CD4-positive, alpha-beta T cell treated with Interleukin-6 at 100 ng/mL for 8 hours (primary cell): ENCODE data around the gene TYW1.
"Not testable (repeated sequence)": the region's sequence is repeated elsewhere in the genome, so short reads cannot be mapped to it uniquely, and the experiment has no call there.

ENCODE experiments used
- DNase-seq: peaks from one replicate; pipeline ENCODE4 v3.0.0-alpha.2; 2020; ENCODE audit warnings: mixed read lengths, low spot score

Gene TYW1, protein sequence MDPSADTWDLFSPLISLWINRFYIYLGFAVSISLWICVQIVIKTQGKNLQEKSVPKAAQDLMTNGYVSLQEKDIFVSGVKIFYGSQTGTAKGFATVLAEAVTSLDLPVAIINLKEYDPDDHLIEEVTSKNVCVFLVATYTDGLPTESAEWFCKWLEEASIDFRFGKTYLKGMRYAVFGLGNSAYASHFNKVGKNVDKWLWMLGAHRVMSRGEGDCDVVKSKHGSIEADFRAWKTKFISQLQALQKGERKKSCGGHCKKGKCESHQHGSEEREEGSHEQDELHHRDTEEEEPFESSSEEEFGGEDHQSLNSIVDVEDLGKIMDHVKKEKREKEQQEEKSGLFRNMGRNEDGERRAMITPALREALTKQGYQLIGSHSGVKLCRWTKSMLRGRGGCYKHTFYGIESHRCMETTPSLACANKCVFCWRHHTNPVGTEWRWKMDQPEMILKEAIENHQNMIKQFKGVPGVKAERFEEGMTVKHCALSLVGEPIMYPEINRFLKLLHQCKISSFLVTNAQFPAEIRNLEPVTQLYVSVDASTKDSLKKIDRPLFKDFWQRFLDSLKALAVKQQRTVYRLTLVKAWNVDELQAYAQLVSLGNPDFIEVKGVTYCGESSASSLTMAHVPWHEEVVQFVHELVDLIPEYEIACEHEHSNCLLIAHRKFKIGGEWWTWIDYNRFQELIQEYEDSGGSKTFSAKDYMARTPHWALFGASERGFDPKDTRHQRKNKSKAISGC

GRCh38 chr7:66996444-66997191 is at the start of gene TYW1:
TYW1 (plus strand) TSS chr7:66996833; CDS start chr7:66996979, 146 bp downstream.
- DNase-seq = peak; percentile 98

GRCh38 chr7:66948480-66949109 is 48.0 kb upstream of the TYW1 start:
- no peak for DNase-seq

DNA sequence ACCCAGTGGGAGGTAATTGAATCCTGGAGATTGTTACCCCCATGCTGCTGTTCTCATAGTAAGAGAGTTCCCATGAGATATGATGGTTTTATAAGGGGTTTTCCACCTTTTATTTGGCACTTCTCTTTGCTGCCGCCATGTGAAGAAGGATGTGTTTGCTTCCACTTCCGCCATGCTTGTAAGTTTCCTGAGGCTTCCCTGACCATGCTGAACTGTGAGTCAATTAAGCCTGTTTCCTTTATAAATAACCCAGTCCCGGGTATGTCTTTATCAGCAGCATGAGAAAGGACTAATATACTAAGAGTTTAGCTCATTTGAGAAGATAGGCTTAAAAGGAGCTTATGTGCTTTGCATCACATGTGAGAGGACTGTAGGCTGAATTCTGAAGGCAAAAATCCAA is 46.3 kb upstream of the TYW1 start:
- DNase-seq = no peak

GRCh38 chr7:66950763-66951162 is 45.9 kb upstream of the TYW1 start:
- DNase-seq = no peak

DNA sequence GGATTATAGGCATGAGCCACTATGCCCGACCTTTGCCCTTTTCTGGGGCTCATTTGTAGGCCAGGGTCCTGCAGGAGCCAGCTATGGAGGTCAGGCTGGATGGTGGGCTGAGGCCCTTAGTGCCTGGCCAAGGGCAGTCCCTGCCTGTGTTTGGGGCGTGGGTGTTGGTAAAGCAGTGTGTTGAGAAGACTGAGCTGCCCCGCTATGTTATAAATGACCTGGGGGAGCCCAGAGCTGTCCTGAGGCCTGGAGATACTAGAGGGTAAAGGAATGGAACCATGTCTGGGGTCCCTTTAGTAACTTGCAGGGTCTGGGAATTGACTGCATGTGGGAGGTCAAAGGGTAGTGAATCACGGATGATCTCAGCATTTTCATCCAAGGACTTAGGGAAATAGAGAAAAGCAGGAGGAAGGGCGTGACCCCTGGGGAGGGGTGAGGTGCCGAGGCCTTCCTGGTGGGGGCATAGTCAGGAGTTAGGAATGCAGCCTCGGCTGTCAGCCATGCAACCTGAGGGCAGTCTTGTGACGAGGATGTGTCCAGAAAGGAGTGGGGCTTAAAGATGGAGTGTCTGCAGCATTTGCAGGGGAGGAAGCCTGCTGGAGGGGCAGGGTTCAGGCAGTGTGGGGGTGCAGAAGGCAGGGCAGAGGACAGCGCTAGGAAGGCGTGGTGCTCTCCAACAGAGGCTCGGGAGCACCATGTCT is 44.1 kb upstream of the TYW1 start:
- no peak for DNase-seq

DNA sequence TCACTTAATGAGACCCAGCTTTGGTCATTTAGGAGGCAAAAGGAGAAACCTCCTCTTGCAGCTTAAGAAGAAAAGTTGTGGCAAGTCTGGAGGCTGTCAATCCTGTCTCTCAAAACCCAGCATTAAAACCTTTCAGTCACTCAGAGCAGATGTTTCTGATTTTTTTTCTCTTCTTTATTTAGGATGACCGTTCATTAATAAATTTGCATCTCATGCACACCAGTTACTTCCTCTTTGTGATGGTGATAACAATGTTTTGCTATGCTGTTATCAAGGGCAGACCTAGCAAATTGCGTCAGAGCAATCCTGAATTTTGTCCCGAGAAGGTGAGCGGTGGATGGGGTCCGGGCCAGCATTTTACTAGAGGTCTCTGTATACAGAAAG is 43.6 kb upstream of the TYW1 start:
- no peak for DNase-seq

GRCh38 chr7:66957595-66958290 is 38.9 kb upstream of the TYW1 start:
- no peak for DNase-seq

GRCh38 chr7:66958538-66959350 is 37.9 kb upstream of the TYW1 start:
- no peak for DNase-seq

GRCh38 chr7:66960192-66960591 is 36.4 kb upstream of the TYW1 start:
- DNase-seq = no peak

GRCh38 chr7:66961096-66961495 is 35.5 kb upstream of the TYW1 start:
- DNase-seq = no peak

- no peak for DNase-seq
These were observed 32.2 kb upstream of the TYW1 start for GRCh38 chr7:66964411-66964810.

DNA sequence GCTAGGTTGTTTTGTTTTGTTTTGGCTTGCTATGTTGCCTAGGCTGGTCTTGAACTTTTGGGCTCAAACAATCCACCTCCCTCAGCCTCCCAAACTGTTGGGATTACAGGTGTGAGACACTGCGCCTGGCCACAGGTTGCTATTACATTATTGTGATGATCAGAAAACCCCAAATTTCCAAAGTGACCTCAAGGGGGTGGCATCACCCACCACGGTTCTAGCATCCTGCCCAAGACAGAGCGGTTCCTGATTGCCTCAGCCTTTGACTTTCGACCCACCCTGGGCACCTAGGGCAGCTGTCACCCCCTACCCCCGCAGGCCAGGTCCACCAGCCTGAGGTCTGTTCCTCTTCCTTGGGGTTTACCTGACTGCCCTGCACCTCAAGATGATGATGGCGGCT is 29.6 kb upstream of the TYW1 start:
- no peak for DNase-seq

- DNase-seq = not testable (repeated sequence)
These were observed 27.6 kb upstream of the TYW1 start for GRCh38 chr7:66969001-66969400.

- DNase-seq = no peak
These were observed 26.3 kb upstream of the TYW1 start for GRCh38 chr7:66970310-66970709.

- no peak for DNase-seq
These were observed 21.5 kb upstream of the TYW1 start for GRCh38 chr7:66974986-66975590.

DNA sequence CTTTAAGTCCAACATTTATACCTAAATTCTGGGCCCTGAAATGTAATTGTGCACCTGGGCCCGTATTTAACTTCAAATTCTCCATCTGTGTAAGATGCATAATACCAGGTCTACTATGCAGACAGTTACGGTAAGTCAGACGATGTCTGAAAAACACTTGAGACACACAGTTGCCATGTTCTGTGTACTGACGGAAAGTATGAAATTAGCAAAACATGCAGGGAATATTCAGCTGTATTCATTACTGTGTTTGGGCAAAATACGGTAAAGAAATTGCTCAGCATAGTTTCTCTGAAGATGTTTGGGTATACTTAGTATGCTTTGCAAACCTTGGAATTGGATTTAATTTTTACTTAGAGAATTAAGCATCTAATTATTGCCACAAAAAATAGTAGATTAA is 18.3 kb upstream of the TYW1 start:
- not testable (repeated sequence) for DNase-seq

- DNase-seq = not testable (repeated sequence)
These were observed 17.6 kb upstream of the TYW1 start for GRCh38 chr7:66979013-66979412.

GRCh38 chr7:66980336-66980735 is 16.3 kb upstream of the TYW1 start:
- not testable (repeated sequence) for DNase-seq

GRCh38 chr7:66989552-66989951 is 7.1 kb upstream of the TYW1 start:
- not testable (repeated sequence) for DNase-seq

DNA sequence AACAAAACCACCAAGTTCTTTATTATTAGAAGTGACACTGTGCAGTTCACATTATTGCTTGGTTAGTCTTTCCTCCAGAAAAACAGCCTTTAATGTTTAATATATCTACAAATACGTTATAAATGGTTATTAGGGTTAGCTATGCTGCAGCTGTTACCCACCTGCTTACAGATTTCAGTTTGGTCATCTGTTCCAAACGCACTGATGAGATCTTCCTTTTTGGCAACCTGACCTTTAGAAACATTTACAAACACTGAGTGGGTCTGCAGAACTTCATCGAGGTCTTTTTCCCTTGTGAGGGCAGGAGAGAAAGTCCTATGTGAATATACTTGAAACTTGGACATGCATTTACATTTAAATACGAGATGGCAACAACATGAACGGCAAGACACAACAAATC is 2.6 kb upstream of the TYW1 start:
- not testable (repeated sequence) for DNase-seq
